ENCODE data around the gene NELFA.

DNA sequence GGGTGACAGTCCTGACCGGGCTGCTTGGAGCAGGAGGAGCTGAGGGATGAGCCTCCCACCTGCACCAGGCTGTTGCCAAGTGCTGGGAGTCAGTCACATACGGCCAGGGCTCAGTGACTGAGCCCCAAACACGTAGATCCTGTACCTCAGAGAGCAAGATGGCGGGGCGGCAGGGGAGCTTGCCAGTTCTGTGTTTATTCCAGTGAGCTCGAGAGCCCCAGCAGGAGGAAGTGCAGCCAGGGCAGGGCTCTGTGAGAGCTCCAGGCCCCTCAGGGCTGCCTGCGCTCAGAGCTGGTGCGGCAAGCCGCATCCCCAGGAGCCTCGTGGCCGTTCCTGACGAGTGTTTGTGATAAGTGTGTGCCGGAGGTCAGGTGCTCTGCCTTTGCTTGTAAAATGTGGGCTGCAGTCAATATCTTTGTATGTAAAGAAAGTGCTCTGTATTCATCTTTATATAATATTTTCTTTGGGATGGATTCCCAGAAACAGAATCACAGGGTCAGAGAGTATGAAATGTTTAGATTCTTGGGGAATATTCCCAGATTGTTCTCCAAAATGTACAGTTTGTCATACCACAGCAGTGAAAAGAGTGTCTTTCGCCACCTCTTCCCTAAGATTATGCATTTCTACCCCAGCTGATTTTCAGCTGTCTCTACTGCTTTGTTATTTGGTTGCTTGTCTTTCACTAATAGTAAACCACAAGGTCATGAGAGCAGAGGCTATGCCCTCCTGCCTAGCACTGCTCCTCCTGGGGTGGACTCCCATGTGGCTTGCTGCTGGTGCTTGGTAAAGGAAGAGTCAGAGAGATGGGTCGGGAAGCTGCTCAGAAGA lies 50.3 kb downstream of the NELFA start:
- TF ChIP-seq CTCF (optimal IDR thresholded peaks at IDR 0.05 in 1 of 3, IDR thresholded peaks at IDR 0.05 in 1 of 3, conservative IDR thresholded peaks at IDR 0.05 in 1 of 3; ENCODE audit: extremely low read depth in 1 of 3, insufficient read depth in 2 of 3, low read length in 3 of 3) (no peak), EZH2 (IDR thresholded peaks at IDR 0.05; ENCODE audit: low read length) (no peak)

Data from keratinocyte (primary cell).